Kidney glomerular epithelial cell (primary cell): ENCODE results near the gene VMP1.

Source experiments
- DNase-seq: peaks from one replicate; lab custom pipeline; 2025; lab: John Stamatoyannopoulos, UW

VMP1 gene

GRCh38 chr17:59711936-59712335 lies 4.5 kb downstream of the VMP1 start:
- DNase-seq = no peak

- no peak for DNase-seq
Observed at GRCh38 chr17:59712862-59713261, 5.4 kb downstream of the VMP1 start.

- DNase-seq = no peak
Observed at GRCh38 chr17:59714255-59714654, 6.8 kb downstream of the VMP1 start.

DNA sequence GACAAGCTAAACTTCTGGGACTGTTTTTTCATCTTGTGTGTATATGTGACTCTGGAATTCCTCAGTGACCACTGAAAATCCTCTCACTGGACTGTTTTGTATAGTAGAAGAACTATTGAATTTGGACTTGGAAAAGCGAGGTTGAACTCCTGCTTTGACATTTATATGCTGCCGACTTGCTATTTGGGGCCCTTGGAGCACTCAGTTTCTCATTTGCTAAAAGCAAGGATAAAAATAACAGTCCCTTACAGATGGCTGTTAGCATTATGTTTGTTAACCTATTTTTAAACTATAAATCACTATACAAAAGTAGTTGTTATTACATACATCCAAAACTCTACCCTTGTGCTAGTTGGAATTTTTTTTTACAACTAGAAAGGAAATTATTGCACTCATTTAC lies 9.0 kb downstream of the VMP1 start:
- no peak for DNase-seq

DNA sequence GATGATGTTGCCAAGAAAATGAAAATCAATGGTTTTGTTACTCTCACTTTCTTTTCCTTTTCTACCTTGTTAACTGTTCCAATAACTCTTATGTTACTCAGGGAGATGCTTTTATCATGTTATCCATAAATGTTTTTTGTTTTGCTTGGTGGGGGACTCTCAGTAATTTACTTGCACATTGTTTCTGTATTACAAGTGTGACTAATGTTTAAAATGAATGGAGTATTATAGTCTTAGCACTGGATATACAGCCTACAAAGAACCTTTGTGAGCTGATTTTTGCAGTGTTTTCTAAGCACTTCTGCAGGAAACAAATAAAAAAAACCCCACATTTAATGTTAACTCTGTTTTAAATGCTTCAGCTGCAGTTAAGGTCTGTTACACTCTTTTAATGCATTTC lies 12.1 kb downstream of the VMP1 start:
- no peak for DNase-seq

GRCh38 chr17:59722623-59723022 lies 15.2 kb downstream of the VMP1 start:
- DNase-seq = no peak

DNA sequence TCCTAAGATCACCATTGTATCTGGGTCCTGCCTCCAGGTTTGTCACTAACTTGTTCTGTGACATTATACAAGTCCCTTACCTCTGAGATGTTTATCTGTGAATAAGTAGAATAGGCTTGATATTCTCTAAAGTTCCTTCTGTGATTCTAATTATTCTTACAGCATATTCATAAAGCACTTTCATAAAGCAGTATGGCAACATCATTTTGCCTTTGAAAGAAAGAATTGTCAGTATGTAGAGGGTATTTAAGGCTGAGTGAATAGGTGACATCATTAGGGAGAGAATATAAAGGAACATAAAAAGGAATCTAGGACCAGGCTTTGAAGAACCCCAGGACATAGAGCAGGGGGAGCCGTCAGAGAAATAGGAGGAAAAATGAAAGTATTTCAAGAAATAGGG lies 15.6 kb downstream of the VMP1 start:
- no peak for DNase-seq

- DNase-seq = no peak
Observed at GRCh38 chr17:59723607-59724006, 16.2 kb downstream of the VMP1 start.

GRCh38 chr17:59725691-59726090 lies 18.2 kb downstream of the VMP1 start:
- DNase-seq = no peak

DNA sequence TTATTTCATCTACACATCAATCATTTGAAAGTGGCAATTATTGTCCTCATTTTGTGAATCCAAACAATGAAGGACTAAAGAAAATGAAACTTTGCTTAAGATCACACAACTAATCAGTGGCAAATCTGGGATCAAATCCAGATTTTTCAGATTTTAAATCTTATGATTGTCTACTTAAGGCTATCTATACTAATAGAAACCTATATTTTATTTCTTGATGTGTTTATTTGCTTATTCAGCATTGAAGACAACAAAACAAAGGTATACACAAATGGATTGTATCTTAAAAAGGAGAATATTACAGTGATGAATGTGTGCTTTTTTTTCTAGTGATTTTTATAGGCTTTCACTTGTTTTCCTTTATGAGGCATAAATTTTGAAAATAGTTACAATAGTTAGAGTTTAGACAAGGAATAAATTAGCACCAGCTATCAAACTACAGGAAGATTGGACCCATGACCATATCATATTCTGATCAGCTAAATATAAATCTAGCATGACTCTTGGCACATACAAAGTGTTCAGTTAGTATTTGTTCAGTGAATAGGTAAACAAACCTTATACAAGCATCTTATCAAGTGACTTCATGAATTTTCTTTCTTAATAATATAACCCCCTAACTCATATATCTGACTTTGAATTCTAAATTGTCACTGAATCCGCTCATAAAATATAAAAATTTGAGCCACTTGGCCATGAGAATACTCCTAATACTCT lies 20.5 kb downstream of the VMP1 start:
- no peak for DNase-seq

DNA sequence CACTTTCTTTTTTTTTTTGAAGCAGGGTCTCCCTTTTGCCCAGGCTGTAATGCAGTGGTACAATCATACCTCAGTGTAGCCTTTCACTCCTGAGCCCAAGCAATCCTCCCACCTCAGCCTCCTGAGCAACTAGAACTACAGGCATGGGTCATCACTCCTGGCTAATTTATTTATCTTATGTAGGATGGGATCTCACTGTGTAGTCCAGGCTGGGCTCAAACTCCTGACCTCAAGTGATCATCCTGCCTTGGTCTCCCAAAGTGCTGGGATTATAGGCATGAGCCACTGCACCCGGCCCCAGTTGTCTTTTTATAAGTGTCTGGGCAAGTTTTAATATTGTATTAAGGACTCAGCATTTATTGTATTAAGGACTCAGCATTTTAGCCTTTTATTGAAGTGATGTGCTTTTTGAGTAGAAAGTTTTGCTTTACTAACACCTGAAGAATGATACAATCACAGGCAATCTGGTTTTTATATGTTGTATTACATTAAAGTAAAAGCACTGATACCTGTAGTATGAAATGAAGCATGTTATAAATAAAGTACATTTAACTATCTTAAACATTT lies 22.9 kb downstream of the VMP1 start:
- no peak for DNase-seq

DNA sequence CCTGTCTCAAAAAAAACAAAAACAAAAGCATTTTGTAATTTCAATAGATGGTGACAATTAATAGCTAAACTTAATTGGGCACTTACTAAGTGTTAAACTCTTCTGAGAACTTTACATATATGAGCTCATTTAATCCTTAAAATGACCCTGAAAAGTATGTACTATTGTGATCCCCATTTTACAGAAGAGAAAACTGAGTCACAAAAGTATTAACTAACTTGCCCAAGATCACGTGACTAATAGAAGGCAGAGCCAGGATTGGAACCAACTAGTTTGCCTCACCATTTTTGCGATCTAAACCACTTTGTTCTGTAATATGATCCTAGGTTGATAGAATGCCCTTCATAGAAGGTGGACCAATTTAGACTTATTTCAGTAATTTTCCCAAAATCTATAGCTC lies 26.2 kb downstream of the VMP1 start:
- DNase-seq = no peak

- no peak for DNase-seq
Observed at GRCh38 chr17:59734226-59734625, 26.8 kb downstream of the VMP1 start.

DNA sequence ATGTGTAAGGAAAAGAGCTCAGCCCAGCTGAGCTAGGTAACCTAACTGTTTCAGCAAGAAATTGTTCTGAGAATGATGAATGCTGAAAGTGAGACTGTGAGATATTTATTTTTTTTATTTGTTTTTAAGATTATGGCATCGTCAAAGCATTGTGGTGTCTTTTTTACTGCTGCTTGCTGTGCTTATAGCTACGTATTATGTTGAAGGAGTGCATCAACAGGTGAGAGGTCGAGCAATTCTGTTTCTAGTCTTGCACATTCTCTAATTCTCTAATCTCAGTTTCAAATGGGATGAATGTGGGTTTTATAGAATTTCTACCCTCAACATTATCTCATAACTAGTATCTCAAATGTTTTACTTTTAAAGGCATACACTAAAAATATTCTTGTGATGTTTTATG lies 29.9 kb downstream of the VMP1 start:
- DNase-seq = no peak

- no peak for DNase-seq
Observed at GRCh38 chr17:59743842-59744241, 36.4 kb downstream of the VMP1 start.

DNA sequence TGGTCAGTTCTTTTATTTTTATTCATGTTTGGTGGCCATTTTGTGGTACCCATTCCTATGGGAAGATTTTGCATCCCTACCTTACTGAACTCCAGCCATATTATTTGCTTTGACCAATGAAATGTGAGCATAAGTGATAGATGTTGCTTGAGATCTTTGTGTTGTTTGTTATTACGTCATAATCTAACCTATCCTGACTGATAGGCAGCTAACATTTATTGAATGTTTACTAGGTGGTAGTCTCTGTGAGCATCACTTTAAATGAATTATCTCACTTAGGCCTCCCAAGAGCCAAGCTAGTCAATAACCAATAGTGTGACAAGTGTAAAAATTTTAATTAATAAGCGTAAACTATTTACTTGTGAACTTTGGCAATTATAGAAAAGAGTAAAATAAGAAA lies 37.6 kb downstream of the VMP1 start:
- DNase-seq = no peak

DNA sequence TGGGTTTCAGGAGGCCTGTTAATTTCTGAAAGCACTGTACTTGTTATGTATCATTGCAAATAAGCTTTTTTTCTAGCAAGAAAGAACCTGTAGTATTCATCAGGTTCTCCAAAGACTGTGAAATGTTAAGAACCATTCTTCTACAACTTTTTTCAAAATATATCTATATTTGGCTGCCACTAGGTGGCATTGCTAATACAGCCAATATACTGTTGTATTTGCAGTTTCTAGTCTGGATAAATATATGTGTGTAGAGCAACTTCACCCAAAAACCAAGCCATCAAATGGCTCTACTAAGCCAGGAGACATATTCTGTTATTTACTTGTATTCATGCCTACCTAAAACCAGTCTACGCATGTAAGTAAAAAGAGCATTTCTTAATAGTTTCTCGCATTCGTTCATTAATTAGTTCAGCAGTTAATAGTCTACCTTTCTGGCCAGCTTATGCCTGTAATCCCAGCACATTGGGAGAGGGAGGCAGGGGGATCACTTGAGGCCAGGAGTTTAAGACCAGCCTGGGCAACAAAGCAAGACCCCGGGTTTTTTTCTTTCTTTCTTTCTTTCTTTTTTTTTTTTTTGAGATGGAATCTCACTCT lies 39.5 kb downstream of the VMP1 start:
- DNase-seq = peak; percentile 61

- DNase-seq = no peak
Observed at GRCh38 chr17:59748591-59748990, 41.1 kb downstream of the VMP1 start.

GRCh38 chr17:59751955-59752413 lies 44.5 kb downstream of the VMP1 start:
- no peak for DNase-seq

DNA sequence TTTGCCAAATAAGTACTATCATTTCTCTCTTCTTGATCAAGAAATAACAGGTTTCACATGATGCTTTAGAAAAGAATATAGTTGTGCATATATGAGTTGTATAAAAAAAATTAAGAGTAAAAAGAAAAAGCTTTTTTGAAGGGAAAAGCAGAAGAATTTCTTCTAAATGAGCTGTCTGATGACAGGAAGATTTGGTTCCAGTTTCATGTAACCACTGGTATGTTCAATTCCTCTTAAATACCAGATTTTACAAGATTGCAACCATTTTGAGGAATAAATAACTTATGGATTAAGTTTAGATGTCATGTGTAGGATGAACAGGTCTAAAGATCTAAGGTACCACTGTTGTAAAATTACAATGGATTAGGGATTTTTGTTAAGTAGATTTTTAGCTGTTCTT lies 45.0 kb downstream of the VMP1 start:
- DNase-seq = no peak

GRCh38 chr17:59752922-59753321 lies 45.5 kb downstream of the VMP1 start:
- DNase-seq = no peak

DNA sequence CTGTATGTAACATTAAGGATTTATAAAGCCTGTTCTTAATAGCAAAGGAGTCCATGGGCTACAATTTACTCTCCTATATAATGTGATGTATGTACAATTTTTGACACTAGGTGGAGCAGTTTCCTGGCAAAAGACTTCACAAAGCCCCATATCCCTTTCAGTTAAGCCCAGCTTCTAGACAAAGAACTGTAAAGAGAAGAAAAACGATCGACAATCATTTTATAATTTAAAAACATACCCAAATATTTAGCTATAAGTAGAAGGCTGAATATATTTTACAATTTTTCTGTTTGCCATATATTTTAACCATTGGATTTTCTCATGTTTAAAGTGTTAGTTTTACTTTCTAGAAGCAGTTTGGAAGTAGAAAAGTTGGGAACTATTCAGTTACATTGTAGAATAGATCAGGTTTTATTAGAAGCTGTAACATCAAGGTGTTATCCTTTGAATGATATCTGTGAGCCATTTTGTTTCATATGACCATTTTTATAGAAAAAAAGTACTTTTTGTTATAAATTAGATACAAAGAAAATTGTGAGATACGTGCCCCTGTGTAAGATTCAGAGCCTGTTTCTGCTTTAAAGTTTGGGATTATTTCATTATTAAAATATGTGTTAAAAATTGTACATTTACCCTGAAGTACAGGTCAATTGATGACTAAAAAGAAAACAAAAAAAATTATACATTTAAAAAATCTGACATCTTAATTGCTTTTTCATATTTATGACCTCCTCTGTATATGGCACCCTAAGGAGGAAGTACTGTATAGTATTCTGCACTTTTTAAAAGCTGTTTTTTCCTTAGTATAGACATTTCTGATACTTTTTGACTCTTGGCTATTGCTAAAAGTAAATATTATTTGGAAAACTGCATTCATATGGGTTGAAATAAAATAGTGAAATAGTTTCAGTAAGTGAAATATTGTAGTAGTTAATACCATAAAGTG lies 46.3 kb downstream of the VMP1 start:
- DNase-seq = peak; percentile 85

DNA sequence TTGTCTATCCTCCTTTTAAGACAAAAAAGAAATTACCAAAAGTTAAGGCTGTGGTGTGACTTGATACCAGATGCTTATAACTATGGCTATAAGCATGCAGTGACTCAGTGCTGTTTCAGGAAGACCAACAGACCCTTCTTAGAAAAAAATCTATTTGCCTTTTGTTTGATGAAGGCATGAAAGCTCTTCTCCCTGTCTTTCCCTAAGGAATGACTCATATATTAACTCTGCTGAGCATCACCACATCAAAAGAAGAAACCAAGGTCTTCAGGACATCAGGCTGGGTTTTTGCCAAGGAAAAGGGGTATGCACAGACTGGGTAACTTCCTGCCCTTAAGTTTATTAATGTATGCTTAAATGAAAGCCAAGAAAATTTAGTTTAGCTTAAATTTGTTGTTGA lies 47.1 kb downstream of the VMP1 start:
- DNase-seq = peak; percentile 97
